ENCODE data around the gene PRR12.

The PRR12 gene

GRCh38 chr19:49554701-49555181, 36.2 kb upstream of the PRR12 start:
- no peak overlapping the region for H3K27ac ChIP-seq (ENCODE audit: low read depth, low read length, poor library complexity, severe bottlenecking)
- H3K9me2 ChIP-seq (ENCODE audit: low read depth, low read length): no peaks in the 10 kb centered on the region
- H3K36me3 ChIP-seq (ENCODE audit: insufficient read depth, low read length): peaks cover 37% of the 10 kb centered on the region
- TF ChIP-seq EZH2 (IDR thresholded peaks at IDR 0.05; ENCODE audit: borderline replicate concordance, low read length): no peak
- TF ChIP-seq, protein P1, sequence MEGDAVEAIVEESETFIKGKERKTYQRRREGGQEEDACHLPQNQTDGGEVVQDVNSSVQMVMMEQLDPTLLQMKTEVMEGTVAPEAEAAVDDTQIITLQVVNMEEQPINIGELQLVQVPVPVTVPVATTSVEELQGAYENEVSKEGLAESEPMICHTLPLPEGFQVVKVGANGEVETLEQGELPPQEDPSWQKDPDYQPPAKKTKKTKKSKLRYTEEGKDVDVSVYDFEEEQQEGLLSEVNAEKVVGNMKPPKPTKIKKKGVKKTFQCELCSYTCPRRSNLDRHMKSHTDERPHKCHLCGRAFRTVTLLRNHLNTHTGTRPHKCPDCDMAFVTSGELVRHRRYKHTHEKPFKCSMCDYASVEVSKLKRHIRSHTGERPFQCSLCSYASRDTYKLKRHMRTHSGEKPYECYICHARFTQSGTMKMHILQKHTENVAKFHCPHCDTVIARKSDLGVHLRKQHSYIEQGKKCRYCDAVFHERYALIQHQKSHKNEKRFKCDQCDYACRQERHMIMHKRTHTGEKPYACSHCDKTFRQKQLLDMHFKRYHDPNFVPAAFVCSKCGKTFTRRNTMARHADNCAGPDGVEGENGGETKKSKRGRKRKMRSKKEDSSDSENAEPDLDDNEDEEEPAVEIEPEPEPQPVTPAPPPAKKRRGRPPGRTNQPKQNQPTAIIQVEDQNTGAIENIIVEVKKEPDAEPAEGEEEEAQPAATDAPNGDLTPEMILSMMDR (IDR thresholded peaks at IDR 0.05; ENCODE audit: low read length): no peak
- H3K4me1 ChIP-seq (ENCODE audit: insufficient read depth, low read length, severe bottlenecking): no peaks in the 10 kb centered on the region
- H4K20me1 ChIP-seq (ENCODE audit: insufficient read depth, low read length): no peaks in the 10 kb centered on the region
- no peaks in the 10 kb centered on the region for H3F3A ChIP-seq (ENCODE audit: insufficient read depth, low read length)
- no peaks in the 10 kb centered on the region for H3K27me3 ChIP-seq (ENCODE audit: insufficient read depth, low read length)
- H3K79me2 ChIP-seq (ENCODE audit: insufficient read depth, low read length): no peaks in the 10 kb centered on the region
- H3K4me2 ChIP-seq (ENCODE audit: low read length): no peak overlapping the region
- no peak overlapping the region for H3K9ac ChIP-seq (ENCODE audit: low read length)
- no peak overlapping the region for H3K4me3 ChIP-seq (ENCODE audit: low read depth, low read length, poor library complexity, severe bottlenecking)
- H3K9me3 ChIP-seq (ENCODE audit: low read length): no peaks in the 10 kb centered on the region
- no peak overlapping the region for H2AFZ ChIP-seq (ENCODE audit: low read length)

DNA sequence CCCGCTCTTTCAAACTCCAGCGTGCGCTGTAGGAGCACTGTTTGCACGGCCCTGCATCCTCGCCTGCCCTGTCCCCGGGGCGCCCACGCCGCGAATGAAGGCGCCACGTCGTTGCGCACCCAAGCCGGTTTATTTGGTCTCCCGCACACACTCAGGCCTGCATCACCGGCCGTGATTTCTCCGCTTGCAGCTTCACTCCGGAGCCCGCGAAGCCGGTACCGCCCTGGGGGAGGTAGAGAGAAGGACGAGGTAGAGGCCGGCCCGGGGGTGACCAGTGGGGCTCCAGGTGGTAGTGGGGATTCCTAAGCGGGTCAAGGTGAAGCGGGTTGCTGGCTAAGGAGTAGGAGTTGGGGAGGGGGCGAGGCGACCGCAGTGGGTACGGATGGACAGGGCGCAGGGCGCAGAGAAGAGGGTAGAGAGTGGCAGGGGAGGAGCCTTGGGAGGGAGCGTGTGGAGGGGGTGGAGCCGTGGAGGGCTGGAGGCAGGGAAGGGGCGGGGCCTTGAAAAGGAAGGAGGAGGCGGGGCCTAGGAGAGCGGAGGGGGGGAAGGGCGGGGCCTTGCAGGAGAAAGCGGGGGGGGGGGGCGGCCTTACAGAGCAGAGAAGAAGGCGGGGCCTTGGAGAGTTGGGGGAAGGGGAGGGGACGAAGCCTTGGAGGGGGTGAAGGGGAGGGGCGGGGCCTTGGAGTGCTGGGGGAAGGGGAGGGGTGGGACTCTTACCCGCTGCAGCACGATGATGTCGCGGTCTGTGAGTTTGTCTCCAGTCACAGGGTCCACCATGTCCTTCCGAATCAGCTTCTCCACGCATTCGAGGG, 35.2 kb upstream of the PRR12 start:
- Histone ChIP-seq H3K36me3 (ENCODE audit: insufficient read depth, low read length) (peaks cover 37% of the 10 kb centered on the region), H2AFZ (ENCODE audit: low read length) (no peak overlapping the region), H3K4me2 (ENCODE audit: low read length) (no peak overlapping the region), H3K9me2 (ENCODE audit: low read depth, low read length) (no peaks in the 10 kb centered on the region), H3F3A (ENCODE audit: insufficient read depth, low read length) (no peaks in the 10 kb centered on the region), H3K79me2 (ENCODE audit: insufficient read depth, low read length) (no peaks in the 10 kb centered on the region), H3K9me3 (ENCODE audit: low read length) (no peaks in the 10 kb centered on the region), H3K9ac (ENCODE audit: low read length) (no peak overlapping the region), H3K4me1 (ENCODE audit: insufficient read depth, low read length, severe bottlenecking) (peaks cover 6% of the 10 kb centered on the region), H3K27ac (ENCODE audit: low read depth, low read length, poor library complexity, severe bottlenecking) (no peak overlapping the region), H4K20me1 (ENCODE audit: insufficient read depth, low read length) (no peaks in the 10 kb centered on the region), H3K4me3 (ENCODE audit: low read depth, low read length, poor library complexity, severe bottlenecking) (no peak overlapping the region), H3K27me3 (ENCODE audit: insufficient read depth, low read length) (no peaks in the 10 kb centered on the region)
- TF ChIP-seq EZH2 (IDR thresholded peaks at IDR 0.05; ENCODE audit: borderline replicate concordance, low read length): no peak
- TF ChIP-seq, protein P1 (IDR thresholded peaks at IDR 0.05; ENCODE audit: low read length): no peak

DNA sequence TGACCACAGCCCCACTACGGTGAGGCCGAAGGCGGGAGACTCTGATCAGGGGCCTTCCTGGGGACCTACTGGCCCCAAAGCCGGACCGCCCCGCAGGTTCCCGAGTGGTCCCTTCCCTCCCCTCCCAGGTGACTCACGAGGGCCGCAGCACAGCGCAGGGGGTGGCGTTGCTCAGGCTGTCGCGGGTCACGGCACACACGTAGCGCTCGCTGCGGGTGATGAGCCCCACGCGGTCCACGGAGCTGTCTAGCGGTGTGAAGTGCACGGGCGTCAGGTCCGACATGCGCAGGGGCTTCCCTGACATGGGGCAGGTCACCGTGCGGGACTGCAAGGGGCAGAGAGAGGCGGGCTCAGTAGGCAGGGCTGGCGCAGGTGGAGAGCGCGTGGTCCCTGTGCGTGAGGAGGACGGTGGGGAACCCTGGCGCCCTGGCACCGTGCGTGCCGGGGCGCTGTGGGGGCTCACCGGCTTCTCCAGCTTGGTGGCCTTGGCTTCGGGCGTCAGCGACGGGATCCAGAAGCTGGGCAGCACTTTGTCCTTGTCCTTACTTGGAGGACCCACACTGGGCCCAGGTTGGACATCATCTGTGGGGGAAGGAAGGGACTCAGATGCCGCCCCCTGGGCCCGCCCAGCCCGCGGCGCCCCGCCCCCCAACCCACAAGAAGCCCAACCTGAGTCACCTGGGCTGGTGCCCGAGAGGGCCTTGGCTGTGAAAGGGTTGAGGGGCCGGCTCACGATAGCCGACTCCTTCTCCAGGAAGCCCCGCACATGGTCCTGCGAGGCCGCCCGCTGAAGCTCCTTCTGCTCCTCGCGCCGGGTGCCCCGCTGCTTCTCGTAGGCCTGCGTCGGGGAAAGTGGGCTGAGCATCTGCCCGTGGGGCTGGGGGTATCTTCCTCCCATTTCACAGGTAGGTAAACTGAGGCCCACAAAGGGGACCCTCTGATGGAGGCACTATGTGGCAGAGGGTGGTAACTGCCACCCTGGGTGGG, 34.3 kb upstream of the PRR12 start:
- TF ChIP-seq EZH2 (IDR thresholded peaks at IDR 0.05; ENCODE audit: borderline replicate concordance, low read length): no peak
- TF ChIP-seq, protein P1 (IDR thresholded peaks at IDR 0.05; ENCODE audit: low read length): no peak
- no peak overlapping the region for H2AFZ ChIP-seq (ENCODE audit: low read length)
- no peak overlapping the region for H3K4me2 ChIP-seq (ENCODE audit: low read length)
- peaks cover 37% of the 10 kb centered on the region for H3K36me3 ChIP-seq (ENCODE audit: insufficient read depth, low read length)
- no peak overlapping the region for H3K4me3 ChIP-seq (ENCODE audit: low read depth, low read length, poor library complexity, severe bottlenecking)
- H3F3A ChIP-seq (ENCODE audit: insufficient read depth, low read length): no peaks in the 10 kb centered on the region
- no peaks in the 10 kb centered on the region for H3K9me3 ChIP-seq (ENCODE audit: low read length)
- no peaks in the 10 kb centered on the region for H3K27me3 ChIP-seq (ENCODE audit: insufficient read depth, low read length)
- no peaks in the 10 kb centered on the region for H3K79me2 ChIP-seq (ENCODE audit: insufficient read depth, low read length)
- no peaks in the 10 kb centered on the region for H3K9me2 ChIP-seq (ENCODE audit: low read depth, low read length)
- peaks cover 6% of the 10 kb centered on the region for H3K4me1 ChIP-seq (ENCODE audit: insufficient read depth, low read length, severe bottlenecking)
- no peak overlapping the region for H3K9ac ChIP-seq (ENCODE audit: low read length)
- no peak overlapping the region for H3K27ac ChIP-seq (ENCODE audit: low read depth, low read length, poor library complexity, severe bottlenecking)
- H4K20me1 ChIP-seq (ENCODE audit: insufficient read depth, low read length): no peaks in the 10 kb centered on the region
